Measurements from ENCODE around the gene SLC3A2. TPM values are rescaled to one million over a fixed set of nuclear protein-coding genes. Genes with fewer than 3 reads are reported as not detected.
"Not testable (repeated sequence)": the region's sequence is repeated elsewhere in the genome, so short reads cannot be mapped to it uniquely, and the experiment has no call there.

Gene SLC3A2
- 275 and 289 TPM in 2 replicates for total RNA-seq (2014; rRNA removed; shearing (Covaris generic))
- polyA plus RNA-seq (2015; cell fraction: cytosol; rRNA removed) = 237 and 276 TPM in 2 replicates
- polyA plus RNA-seq (2015; cell fraction: nucleus; rRNA removed) = 991 and 1,003 TPM in 2 replicates

DNA sequence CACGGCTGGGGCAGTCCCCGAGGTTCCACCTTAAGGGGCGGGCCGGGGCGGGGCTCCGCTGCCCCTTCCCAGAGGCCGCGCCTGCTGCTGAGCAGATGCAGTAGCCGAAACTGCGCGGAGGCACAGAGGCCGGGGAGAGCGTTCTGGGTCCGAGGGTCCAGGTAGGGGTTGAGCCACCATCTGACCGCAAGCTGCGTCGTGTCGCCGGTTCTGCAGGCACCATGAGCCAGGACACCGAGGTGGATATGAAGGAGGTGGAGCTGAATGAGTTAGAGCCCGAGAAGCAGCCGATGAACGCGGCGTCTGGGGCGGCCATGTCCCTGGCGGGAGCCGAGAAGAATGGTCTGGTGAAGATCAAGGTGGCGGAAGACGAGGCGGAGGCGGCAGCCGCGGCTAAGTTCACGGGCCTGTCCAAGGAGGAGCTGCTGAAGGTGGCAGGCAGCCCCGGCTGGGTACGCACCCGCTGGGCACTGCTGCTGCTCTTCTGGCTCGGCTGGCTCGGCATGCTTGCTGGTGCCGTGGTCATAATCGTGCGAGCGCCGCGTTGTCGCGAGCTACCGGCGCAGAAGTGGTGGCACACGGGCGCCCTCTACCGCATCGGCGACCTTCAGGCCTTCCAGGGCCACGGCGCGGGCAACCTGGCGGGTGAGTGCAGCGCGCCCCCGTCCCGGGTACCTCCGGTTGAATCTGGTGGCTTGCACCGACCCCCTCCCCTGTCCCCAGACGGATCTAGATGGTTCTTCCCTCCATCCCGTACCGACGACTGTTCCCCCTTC lies at the start of gene SLC3A2:
TSS of gene SLC3A2 (plus strand) at position 94 of the 776 bp plus-strand sequence. CDS start at position 222, 128 bp downstream.
- DNase-seq (ENCODE audit: low read depth) = peak; percentile 90

DNA sequence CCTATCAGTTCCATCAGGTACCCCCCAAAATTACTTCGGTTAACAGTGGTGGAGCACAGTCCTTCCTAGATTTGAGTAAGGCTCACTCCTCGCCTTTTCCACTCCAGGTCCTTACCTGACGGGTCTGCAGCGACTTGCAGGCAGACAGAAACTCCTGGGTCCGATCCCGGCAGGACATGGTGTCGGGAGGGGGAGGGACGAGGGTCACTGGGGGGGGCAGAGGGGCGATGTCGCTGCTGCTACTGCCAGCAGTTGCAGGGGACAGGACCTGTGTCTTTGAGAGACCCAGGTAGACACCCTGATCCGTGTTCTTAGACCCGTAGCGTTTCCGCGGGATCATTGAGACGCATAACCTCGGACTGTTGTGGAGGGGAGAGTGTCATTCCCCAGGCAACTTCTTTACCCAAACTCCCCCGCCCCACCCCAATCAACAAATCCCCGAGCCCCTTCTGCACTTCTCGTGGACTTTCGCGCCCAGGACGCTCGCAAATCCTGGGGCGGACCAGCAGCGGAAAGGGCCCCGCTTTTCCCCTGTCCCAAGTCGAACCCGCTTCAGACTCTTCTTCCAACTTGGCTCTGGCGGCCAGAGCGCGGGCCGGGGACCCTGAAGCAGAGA lies 49.7 kb upstream of the SLC3A2 start:
- DNase-seq (ENCODE audit: low read depth) = no peak

DNA sequence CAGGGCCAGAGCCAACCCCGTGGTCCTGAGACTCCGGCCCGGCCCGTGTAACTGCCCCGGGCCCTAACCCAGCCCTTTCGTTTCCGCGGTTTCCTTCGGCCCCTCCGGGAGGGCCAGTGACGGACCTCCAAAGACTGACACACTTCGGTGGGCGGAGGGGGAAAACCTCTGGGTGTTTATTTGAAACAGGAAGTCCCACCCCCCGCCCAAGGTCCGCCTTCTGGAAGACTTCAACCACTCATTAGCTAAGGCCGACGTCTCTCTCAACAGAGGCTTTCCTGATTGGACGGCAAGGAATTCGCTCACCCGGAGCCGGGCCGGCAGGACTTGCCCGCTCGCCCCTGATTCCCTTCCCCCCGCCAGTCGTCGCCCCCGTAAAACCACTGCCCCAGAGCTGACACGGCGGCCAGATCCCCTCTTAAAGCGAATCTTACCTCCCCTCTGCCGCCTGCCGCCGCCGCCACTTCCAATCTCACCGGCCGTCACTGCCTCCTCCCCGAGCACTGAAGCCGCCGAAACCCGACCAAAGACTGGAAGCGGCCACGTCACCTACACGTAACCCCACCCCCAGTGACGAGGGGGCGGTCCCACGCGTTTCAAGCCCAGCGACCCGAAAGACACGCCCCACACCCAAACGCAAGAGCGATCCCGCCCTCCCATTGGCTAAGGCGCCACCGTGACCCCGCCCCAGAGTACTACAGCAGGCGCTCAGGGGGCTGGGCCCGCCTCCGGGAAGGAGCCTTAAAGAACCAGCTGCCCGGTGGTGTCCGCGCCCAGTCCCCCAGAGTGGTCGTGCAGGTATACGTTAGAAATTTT lies 49.0 kb upstream of the SLC3A2 start, which contains the start of gene STX5:
TSS of gene STX5 (minus strand) at position 532 of the 816 bp plus-strand sequence. CDS start 808 bp downstream, outside the sequence.
- peak; percentile 97 for DNase-seq (ENCODE audit: low read depth)

DNA sequence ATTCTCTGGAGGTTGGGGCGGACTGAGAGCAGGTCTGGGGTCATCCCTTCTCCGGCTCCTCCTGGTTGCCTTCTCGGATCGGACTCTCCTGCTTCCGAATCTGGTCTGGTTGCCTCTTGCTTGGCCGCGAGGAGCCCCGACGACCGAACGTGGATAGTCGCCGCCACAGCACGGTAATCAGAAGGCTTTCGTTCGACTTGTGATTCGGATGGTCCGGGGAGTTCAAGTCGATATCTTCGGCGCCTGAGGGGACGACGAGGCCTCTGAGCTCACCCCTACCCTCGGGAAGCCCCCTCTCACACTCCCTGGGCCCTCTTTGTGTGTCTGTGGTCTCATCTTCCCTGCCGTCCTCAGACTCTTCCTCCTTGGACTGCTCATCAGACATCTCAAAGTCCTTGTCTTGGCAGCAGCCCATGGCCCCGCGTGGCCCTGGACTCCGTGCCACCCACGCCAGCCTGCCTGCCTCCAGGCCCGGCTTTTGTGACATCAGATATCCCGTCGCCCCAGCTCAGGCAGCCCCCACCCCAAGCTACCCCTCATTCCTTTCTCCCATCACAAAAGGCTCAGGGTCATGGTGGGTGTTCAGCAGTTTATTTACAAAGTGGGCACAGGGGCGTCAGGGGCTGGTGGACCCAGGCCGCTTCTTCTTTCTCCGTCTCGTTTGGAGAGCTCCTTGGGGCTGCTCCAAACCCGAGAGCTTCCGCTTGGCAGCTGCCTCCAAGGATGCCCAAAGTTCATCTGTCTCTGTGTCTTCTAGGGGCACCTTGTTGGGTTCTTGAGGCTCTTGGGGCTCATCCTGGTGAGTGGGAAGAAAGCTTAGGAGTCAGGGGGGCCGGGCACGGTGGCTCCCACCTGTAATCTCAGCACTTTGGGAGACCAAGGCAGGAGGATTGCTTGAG lies 48.1 kb upstream of the SLC3A2 start, which contains the start of gene TEX54:
TSS of gene TEX54 (minus strand) at position 506 of the 899 bp plus-strand sequence.
- DNase-seq (ENCODE audit: low read depth) = no peak

DNA sequence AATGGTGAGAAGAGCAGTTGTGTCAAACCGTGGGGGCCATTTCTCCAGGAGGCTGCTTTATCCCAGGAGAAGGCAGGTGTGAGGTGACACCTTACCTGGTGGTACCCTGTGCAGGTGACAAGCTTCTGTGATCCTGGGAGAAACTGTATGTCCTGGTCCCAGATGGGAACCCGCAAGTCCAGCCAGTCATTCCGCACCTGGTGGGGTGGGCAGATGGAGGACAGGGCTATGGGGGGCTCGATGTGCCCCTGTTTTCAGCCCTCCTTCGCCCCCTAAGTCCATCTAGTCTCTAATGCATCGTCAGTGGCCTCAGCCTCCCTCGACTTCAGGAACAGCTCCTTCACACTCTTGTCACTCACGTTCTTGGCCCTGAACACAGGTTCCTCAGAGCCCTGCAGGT lies 45.4 kb upstream of the SLC3A2 start:
- DNase-seq (ENCODE audit: low read depth) = no peak

DNA sequence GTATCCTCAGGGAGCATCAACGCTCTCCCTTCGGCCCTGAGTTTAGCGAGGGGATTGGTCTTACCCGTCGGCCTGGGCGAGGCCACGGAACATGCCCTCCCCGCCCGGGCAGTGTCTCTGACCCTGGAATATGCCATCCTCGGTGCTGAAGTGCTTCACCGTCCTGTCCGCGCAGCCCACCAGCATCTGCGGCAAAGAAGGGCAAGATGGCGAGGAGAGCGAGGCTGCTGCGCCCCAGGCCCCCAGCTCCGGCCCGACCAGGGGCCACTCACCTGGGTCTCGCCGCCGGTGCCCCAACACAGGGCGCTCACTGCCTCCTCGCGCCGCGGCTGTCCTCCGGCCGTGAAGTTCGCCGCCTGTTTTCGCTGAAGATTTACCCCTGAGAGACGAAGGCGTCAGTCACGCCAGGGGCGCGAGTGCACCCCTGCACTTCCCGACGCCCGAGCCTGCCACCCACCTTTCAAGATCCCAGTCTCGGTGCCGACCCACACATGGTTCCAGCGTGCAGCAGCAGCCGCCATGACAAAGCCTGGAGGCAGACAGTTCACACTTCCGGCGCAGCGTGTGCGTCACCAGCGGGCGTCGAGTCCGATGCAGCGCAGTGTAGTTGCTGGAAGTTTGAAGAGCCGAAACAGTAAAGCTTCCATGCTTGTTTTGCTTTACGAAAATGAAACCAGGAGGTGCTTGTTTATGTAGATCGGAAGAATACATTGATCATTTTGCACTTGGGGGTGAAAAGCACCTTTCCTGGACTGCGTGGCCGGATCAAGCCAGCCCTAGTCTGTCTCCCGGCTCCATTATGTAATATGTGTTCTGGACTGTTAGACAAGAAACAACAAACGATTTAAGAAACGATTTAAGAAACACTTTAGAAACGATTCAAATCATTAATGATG lies 41.4 kb upstream of the SLC3A2 start, which contains the start of gene WDR74:
TSS of gene WDR74 (minus strand) at position 541 of the 896 bp plus-strand sequence. CDS start at position 521, 20 bp downstream.
- DNase-seq (ENCODE audit: low read depth) = peak; percentile 89

DNA sequence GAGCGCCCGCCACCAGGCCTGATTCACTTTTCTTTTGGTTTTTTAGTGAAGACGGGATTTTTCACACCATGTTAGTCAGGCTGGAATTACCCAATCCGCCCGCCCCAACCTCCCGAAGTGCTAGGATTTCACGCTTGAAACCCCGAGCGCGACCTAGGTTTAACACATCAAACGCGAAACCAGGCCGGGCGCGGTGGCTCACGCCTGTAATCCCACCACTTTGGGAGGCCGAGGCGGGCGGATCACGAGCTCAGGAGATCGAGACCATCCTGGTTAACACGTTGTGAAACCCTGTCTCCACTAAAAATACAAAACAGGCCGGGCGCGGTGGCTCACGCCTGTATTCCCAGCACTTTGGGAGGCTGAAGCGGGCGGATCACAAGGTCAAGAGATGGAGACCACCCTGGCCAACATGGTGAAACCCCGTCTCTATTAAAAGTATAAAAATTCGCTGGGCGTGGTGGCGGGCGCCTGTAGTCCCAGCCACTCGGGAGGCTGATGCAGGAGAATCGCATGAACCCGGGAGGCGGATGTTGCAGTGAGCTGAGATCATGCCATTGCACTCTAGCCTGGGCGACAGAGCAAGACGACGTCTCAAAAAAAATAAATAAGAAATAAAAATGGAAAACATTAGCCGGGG lies 39.9 kb upstream of the SLC3A2 start:
- DNase-seq (ENCODE audit: low read depth) = not testable (repeated sequence)

DNA sequence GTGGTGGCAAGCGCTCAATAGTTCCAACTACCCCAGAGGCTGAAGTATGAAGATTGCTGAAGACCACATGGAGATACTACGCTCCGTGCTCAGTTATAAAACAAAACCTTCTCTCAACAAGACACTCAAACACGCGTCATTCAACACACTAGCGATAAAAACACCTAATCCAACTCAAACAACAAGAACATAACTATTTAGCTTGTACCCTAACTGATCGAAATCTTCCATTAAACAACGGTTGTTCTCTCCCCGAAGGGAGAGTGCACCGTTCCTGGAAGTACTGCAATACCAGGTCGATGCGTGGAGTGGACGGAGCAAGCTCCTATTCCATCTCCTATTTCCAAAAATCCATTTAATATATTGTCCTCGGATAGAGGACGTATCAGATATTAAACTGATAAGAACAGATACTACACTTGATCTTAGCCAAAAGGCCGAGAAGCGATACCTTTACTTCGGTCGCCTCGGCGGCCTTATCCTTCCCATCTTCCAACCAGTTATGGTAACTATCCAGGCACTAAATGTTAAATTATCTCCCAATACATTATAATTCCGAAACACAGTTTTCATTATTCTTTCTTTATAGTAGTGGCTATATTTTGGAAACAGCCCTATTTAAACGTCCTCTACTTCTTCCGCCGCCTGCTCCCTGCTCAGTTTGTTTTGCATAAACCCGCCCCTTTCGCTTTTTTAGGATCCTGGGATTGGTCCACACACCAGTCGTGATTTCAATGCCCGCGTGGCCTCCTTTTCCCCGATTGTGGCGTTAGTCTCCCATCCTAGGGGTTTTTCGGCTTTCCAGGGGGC lies 39.1 kb upstream of the SLC3A2 start:
- DNase-seq (ENCODE audit: low read depth) = peak; percentile 100

DNA sequence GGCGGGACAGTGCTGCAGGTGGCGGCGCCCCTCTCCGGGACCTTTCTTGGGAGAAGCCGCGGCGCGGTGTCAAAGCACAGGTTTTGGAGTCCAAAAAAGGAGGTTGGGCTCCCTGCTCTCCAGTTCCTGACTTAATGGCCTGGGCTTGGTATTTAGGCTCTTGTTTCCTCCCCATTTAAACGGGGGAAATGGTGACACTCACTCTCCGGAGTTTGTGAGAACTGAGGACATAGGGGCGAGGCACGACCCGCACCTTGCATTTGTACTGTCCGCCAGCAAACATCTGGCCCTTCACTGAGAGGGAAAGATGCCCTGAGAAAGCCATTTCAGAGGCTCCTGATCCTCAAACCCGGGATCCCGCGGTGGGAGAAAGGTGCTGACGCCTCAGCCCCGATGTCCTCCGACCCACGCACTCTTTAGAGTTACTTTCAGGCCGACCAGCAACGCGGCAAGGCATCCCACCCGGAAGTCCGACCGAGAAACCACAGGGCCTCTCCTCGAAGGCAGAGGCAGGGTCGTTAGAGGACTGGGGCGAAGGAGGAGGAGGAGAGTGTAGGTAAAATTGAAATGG lies 38.4 kb upstream of the SLC3A2 start:
- no peak for DNase-seq (ENCODE audit: low read depth)

DNA sequence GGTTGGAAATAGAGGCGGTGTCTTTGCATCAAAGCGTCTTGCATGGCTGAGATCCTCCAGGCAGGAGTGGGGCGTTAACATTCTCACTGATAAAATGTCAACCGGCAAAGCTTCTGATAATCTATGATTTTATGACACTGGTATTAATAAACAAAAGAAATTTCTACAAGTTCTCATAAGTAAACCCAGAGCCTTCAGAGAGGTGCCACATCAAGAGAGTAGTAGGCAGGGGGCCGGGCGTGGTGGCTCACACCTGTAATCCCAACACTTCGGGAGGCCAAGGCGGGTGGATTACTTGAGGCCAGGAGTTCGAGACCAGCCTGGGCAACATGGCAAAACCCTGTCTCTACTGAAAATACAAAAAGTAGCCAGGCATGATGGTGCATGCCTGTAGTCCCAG lies 37.8 kb upstream of the SLC3A2 start:
- not testable (repeated sequence) for DNase-seq (ENCODE audit: low read depth)

DNA sequence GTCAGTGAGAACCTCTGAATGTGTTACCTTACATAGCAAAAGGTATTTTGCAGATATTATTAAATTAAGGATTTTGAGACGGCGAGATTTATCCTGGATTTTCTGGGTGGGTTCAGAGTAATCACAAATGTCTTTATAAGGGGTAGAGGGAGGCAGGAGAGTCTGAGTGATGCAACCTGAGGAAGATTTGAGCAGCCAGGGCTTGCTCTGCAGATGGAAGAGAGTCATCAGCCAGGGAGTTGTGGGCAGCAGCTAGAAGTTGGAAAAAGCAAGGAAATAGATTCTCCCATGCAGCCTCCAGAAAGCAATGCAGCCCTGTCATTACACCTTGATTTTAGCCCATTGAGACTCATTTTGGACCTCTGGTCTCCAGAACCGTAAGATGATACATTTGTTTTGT lies 37.2 kb upstream of the SLC3A2 start:
- no peak for DNase-seq (ENCODE audit: low read depth)

DNA sequence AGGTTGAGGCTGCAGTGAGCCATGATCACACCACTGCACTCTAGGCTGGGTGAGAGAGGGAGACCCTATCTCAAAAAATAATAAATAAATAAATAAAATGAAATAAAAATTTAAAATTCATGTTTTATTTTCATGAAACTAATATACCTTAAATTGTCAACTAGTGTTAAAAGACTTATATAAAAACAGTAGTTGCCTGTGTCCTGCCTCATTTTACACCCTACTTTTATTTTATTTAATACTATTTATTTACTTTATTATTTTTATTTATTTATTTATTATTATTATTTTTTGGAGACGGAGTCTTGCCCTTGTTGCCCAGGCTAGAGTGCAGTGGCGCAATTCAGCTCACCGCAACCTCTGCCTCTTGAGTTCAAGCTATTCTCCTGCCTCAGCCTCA lies 36.5 kb upstream of the SLC3A2 start:
- no peak for DNase-seq (ENCODE audit: low read depth)

DNA sequence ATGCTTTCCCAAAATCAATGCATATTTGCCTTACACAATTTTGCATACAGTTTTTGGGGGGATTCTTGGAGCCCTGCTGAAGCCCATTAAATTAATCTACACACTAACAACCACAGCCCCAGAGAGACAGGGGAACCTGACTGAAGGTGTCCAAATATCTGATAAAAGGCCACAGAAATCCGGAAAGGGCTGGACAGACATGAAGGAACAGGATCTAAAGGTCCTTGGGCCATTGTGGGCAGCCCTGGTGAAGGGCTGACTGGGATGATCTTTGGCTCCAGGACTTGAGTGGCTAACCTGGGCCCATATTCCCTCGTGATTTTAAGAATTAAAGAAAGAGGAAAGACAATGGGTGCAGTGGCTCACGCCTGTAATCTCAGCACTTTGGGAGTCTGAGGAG lies 34.5 kb upstream of the SLC3A2 start:
- DNase-seq (ENCODE audit: low read depth) = no peak

DNA sequence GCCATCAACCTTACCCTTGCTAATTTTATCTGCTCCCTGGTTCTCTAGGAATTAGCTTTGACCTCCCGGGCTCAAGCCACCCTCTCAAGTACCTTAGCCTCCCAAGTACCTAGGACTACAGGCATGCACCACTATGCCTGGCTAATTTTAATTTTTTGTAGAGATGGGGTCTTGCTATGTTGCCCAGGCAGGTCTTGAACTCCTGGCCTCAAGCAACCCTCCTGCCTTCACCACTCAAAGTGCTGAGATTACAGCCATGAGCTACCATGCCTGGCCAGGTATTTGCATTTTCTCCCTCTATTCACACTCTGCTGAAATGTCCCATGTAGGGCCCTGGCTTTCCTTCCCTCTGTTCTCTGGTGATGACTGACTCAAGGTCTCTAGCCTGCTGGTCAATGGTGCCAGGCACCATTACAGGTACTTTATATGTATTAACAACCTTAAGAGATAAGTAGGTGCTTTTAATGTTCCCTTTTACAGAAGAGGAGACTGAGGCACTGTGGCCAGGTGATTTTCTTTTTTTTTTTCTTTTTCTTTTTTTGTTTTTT lies 32.9 kb upstream of the SLC3A2 start:
- no peak for DNase-seq (ENCODE audit: low read depth)

DNA sequence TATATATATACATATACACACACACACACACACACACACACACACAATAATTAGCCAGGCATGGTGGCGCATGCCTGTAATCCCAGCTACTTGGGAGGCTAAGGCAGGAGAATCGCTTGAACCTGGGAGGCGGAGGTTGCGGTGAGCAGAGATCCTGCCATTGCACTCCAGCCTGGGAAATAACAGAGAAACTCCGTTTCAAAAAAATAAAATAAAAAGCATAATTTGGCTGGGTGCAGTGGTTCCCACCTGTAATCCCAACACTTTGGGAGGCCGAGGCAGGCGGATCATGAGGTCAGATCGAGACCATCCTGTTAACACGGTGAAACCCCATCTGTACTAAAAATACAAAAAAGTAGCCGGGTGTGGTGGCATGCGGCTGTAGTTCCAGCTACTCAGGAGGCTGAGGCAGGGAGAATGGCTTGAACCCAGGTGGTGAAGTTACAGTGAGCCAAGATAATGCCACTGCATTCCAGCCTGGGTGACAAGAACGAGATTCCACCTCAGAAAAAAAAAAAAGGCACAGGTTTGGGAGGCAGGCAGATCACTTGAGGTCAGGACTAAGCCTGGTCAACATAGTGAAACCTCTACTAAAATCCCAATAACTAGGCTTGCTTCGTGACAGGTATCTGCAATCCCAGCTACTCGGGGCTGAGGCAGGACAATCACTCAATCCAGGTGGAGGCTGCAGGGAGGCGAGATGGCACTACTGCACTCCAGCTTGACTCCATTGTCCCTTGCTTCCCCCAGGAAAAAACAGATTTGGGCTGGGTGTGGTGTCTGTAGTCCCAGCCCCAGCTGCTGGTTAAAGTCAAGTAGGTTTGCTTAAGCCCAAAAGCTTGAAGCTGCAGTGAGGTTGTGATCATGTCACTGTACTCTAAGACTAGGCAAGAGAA lies 29.5 kb upstream of the SLC3A2 start:
- peak; percentile 84 for DNase-seq (ENCODE audit: low read depth)

All from HT1080 (cell line).